HG03521 (cell line): ENCODE results near the gene ELOVL7.
"Not testable (repeated sequence)": the region's sequence is repeated elsewhere in the genome, so short reads cannot be mapped to it uniquely, and the experiment has no call there.

Experiments
- ATAC-seq: cut with Tn5 transposase; IDR thresholded peaks from one replicate; pipeline ENCODE4 v1.9.1; 2021; ENCODE audit warnings: mild to moderate bottlenecking, moderate library complexity; ENCODE audit not compliant: unreplicated experiment

The ELOVL7 gene

DNA sequence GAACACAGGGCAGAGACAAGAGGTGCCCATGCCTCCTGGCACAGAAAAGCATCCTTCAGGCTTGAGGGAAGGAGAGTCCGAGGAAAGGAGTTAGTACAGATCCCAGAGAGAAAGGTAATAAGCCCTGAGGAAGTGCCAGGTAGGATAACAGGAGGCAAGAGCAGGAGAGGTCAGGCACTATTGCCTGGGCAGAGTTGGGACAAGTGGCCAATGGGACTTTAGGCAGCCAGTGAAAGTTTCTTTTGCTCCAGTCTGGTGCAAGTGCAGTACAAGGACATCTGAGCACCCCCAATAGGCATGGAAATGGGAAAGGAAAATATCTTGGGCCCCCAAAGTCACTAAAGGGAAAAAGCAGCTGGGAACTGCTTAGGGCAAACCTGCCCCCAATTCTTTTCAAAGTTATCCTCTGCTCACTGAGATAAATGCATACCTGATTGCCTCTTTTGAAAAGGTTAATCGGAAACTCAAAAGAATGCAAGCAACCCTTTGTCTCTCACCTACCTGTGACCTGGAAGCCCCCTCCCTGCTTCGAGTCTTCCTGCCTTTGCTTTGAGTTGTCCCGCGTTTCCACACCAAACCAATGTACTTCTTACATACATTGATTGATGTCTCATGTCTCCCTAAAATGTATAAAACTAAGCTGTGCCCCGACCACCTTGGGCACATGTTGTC, 46.5 kb downstream of the ELOVL7 start:
- ATAC-seq = no peak

DNA sequence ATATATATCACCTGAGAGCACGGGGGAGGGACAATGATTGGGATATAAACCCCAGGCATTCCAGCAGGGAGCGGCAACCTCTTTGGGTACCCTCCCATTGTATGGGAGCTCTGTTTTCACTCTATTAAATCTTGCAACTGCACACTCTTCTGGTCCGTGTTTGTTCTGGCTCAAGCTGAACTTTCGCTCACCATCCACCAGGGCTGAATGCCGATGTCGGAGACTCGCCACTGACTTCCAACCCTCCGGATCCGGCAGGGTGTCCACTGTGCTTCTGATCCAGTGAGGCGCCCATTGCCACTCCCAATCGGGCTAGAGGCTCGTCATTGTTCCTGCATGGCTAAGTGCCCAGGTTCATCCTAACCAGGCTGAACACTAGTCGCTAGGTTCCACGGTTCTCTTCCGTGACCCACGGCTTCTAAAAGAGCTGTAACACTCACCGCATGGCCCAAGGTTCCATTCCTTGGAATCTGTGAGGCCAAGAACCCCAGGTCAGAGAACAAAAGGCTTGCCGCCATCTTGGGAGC, 48.6 kb downstream of the ELOVL7 start:
- ATAC-seq = not testable (repeated sequence)

DNA sequence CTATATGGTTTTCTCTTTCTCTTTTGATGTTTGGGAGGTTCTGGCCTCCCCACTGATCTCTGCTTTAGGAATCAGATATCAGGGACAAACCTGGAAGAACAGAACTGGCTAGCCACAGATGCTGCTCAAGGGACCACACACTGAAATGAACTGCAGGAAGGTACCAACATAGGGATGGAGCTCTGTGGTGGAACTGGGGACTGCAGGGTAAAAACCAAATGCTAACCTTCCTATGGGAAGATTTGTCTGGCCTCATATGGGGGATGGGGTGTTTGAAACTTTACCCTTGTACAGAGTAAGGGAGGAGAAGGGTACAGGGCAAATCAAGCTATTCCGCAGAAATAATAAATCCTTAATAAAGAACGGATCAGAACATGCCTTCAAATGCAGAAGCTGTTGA, 49.4 kb downstream of the ELOVL7 start:
- no peak for ATAC-seq

DNA sequence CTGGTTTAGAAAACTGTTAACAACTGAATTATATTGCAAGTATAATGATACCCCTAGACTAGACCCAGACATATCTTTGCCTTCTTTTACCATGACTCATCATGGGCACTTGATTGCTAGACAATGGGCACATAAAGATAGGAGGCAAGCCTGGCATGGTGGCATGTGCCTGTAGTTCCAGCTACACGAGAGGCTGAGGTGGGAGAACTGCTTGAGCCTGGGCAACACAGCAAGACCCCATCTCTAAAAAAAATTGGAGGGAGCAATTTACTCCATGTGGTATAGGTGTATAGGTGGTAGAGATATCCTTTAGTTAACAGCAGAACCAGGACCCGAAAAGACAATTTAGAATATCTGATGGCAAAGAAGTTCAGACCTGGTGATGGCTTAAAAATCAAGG, 51.6 kb downstream of the ELOVL7 start:
- ATAC-seq = no peak

DNA sequence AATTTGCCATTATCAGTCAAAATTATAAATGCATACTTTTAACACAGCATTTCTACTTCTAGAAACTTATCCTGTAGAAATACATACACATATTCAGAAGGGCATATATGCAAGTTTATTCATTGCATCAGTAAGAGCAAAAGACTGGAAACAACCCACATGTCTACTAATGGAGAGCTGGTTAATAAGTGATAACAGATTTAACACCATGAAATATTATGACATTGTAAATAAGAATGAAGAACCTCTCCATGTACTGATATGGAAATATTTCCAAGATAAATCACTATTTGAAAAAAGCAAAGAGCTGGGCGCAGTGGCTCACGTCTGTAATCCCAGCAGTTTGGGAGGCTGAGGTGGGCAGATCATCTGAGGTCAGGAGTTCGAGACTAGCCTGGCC, 54.5 kb downstream of the ELOVL7 start:
- ATAC-seq = no peak

DNA sequence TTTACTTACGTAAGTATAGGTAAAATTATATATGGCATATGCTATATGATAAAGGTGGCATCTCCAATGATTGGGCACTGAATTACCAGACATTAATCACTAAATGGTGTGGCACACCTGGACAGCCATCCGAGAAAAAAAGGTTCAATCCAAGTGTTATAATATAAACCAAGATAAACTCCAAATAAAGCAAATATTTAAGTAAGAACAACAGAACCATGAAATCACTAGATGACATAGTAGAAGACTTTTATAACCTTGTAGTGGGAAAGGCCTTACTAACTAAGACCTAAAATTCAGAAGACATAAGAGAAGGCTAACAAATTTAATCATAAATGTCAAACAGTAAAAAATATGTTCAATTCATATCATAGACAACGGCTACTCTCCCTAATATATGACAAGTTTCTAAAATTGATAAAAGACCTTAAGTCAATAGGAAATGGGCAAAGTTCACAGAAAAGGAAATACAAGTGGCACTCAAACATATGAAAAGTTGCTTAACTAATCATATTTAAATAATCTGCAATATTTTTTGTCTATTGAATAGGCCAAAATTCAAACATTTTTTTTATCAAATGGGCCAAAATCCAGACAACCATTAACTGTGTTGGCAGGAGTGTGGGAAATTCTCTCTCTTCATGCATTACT, 55.1 kb downstream of the ELOVL7 start:
- no peak for ATAC-seq

DNA sequence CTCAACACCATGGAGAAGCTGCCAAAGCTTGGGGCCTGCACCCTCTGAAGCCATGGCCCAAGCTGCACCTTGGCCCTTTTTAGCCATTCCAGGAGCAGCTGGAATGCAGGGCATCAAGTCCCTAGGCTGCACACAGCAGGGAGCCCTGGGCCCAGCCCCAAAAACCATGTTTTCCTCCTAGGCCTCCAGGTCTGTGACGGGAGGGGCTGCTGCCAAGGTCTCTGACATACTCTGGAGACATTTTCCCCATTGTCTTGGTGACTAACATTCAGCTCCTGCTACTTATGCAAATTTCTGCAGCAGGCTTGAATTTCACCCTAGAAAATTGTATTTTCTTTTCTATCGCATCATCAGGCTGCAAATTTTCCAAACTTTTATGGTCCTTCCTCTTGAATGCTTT, 64.6 kb downstream of the ELOVL7 start:
- ATAC-seq = no peak

DNA sequence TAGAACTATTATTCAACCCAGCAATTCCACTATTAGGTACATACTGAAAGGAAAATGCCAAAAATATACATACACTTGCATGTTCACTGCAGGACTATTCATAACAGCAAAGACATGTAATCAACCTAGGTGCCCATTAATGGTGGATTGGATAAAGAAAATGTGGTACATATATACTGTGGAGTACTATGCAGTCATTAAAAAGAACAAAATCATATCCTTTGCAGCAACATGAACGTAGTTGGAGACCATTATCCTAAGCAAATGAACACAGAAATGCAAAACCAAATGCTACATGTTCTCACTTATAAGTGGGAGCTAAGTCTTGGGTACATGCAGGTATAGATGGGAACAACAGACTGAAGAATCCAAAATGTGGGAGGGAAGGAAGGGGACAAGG, 67.7 kb downstream of the ELOVL7 start:
- ATAC-seq = no peak

DNA sequence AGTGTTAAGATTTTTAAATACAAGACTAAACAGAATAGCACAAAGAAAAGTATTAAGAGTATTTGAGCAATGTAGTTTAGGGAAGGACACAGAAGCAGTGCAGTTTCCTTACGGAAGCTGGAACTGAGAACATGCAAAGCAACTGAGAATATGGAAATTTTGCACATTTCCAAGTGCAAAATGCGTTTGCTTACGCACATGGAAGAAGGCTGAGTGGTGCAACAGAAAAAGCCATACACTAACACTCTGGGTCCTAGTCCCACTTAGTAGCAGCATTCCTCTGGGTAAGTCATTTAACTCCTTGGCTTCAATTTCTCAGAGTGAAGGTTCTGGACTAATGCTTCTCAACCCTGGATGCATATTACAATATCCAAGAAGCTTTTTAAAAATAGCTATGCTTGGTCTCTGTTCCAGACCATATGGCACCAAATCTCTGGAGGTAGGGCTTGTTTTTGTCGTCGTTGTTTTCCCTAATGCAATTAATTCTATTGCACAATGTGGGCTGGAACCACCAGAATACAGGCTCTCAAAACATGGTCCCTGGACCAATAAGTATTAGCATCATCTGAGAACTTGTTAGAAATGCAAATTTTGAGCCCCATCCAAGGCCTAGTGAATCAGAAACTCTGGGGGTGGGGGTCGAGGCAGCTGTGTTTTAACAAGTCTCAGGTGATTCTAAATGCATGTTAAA, 78.9 kb downstream of the ELOVL7 start:
- ATAC-seq = no peak

DNA sequence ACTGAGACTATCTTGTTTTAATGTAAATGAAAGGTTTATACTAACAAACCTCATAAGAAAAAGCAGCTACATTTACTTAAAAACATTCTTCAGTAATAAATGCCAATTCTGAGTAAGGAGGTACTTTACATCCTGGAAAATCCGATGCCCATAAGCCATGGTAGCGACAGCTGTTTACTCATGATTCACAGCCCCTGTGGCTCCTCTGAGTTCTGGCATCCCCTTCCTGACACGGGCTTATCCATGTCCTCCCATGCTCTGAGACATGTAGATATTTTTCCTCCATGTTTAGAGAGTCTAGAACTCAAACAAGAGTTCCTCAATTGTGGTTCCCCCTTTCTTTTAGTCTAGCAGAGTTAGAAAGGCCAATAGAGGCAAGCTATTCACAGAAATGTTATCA, 81.0 kb downstream of the ELOVL7 start:
- ATAC-seq = no peak

DNA sequence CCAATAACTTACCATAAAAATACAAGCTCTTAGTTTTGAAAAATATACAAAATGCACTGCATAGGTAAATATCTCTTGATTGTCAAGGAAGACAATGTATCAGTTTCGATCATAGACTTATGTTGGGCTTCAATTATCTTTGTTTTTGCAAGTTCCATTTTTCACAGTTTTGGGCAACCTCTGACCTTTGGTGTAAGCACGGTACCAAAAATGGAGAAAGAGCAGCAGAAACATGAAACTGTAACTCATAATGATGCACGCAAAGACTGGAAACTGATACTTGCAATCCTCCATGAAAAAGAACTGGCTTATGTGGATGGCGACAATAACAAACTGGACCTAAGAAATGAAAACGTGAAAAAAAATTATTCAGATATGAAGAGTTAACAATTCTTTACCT, 89.6 kb downstream of the ELOVL7 start:
- ATAC-seq = no peak

DNA sequence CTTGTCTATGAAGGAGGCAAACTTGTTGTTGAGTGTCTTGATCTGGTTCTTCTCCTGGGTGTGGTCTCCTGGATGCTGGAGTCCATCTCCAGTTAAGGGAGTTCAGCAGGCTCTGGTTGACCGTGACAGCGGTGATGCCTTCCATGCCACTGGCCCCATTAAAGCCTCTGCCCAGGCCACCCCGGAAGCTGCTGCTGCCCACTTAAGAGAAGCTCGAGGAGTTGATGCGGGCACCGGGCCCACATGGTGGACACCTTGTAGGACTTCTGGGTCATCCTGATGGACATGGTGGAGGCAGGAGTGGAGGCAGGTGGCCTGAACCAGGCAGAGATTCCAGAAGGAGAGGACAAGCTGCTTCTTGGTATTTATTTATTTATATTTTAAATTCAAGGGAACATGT, 99.4 kb downstream of the ELOVL7 start:
- ATAC-seq = no peak

DNA sequence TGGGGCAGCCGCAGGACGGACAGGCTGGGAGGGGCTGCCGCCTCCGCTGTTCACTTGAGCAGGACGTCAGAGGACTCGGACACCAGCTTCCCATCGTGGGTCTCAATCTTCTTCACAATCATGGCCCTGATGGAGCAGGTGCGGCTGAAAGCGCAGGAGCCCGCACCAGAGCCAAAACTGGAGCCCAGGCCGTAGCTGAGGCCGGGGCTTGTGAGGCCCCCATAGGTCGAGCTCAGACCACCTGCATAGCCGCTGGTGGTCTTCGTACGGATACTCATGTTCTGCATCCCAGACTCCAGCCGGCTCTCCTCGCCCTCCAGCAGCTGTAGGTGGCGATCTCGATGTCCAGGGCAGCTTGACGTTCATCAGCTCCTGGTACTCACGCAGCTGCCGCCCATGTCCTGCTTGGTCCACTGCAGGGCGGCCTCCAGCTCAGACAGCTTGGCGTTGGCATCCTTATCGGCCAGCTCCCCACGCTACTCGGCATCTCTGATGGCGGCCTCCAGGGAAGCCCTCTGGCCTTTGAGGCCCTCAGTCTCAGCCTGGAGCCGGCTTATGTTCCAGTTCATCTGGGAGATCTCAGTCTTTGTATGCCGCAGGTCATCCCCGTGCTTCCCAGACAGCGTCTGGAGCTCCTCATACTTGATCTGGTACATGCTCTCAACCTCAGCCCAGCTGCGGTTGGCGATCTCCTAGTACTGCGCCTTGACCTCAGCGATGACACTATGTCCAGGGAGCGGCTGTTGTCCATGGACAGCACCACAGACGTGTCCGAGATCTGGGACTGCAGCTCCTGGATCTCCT, 100.4 kb downstream of the ELOVL7 start:
- no peak for ATAC-seq

DNA sequence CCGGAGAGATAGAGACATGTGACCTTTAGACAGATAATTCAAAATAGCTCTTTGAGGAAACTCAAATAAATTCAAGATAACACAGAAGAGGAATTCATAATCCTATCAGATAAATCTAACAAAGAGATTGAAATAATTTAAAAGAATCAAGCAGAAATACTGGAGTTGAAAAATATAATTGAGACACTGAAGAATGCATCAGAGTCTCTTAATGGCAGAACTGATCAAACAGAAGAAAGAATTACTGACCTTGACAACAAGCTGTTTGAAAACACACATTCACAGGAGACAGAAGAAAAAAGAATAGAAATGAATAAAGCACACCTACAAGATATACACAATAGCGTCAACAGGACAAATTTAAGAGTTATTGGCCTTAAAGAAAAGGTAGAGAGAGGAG, 103.7 kb downstream of the ELOVL7 start:
- no peak for ATAC-seq

DNA sequence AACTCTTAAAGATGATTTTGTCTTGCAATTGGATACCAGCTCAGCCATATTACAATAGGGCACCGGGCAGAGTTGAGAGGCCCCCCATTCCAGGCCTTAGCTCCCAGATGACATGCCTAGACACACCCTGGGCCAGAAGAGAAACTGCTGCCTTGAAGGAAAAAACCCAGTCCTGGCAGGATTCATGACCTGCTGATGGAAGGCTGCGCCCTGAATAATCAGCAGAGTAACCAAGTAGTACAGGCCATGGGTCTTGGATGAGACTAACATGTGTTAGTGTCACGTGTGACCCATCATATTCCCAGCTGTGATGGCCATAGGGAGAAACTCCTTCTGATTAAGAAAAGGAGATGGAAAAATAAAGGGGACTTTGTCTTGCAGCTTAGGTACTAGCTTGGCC, 105.1 kb downstream of the ELOVL7 start:
- no peak for ATAC-seq

DNA sequence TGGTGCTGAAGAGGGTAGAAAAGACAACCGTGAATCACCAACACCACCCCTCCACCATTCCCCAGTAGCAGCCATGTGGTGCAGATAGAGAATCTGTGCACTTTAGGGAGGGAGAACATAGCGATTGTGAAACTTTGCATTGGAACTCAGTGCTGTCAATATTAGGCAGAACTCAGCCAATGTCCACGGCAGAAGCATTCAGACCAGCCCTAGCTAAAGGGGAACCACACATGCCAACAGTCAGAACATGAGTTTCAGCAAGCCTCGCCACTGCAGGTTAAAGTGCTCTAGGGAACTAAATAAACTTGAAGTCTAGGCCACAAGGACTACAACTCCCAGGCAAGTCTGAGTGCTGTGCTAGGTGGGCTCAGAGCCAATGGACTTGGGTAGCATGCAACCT, 105.6 kb downstream of the ELOVL7 start:
- ATAC-seq = no peak

DNA sequence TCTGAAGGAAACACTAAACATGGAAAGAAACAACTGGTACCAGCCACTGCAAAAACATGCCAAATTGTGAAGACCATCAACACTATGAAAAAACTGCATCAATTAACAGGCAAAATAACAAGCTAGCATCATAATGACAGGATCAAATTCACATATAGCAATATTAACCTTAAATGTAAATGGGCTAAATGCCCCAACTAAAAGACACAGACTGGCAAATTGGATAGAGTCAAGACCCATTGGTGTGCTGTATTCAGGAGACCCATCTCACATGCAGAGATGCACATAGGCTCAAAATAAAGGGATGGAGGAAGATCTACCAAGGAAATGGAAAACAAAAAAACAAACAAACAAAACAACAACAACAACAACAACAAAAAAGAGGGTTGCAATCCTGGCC, 113.2 kb downstream of the ELOVL7 start:
- ATAC-seq = not testable (repeated sequence)

DNA sequence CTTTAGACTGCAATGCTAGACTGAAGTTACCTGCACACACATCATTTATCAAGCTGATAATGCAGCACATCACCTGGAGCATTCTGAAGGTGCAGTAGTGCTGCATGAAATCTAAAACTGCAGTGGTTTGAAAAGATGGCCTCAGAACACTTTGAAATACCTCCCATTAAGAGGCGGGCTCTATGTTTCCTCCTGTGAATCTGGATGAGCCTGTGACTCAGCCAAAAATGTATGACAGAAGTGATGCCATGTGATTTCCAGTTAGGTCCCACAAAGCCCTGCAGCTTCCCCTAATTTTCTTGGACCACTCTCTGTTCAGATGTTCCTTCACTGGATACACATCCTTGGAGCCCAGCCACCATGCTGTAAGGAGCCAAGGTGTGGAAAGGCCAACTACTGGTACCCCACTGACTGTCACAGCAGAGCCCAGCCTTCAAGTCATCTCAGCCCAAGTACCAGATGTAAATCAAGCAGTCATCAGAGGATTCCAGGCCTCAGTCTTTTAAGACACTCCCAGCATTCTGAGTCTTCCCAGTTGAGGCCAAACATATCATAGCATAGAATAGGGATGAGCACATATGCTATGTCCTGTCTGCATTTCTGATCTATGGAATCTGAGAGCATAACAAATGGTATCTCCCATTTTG, 116.9 kb downstream of the ELOVL7 start:
- ATAC-seq = no peak

DNA sequence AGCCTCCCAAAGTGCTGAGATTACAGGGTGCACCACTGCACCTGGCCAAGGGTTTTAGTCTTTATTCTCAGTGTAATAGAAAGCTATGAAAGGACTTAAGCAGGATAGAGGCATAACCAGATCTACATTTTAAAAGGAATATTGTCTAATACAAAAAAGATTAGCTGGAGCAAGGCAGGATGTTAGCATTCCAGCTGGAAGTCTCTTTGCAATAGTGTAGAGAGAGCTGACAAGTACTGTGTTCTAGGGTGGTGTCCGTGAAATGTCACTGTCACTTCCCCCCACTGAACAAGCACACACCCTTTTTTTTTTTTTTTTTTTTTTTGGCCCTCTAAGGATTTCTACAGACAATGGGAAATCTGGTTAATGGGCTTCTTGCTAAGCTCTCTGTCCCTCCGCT, 119.9 kb downstream of the ELOVL7 start:
- ATAC-seq = no peak

DNA sequence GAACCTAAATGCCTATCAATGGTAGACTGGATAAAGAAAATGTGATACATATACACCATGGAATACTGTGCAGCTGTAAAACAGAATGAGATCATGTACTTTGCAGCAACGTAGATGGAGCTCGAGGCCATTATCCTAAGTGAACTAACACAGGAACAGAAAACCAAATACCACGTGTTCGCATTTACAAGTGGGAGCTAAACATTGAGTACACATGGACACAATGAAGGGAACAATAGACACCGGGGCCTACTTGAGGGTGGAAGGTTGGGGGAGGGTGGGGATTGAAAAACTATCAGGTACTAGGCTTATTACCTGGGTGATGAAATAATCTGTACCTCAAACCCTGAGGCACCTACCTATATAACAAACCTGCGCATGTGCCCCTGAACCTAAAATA, 121.7 kb downstream of the ELOVL7 start:
- no peak for ATAC-seq

DNA sequence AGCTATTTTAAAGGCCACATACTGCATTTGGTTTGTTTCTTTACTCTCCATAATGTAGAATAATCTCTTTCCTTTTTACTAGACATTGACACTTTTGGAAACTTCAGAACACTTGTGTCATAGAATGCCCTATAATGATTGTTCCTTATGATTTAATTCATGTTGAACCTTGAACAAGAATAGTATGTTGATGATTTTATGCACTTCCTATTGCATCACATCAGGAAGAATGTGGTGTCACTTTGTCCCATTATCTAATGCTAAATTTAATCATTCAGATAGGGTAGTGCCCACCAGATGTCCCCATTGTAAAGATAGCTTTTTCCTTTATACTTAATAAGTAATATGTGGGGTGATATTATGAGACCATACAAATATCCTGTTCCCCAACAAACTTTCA, 124.7 kb downstream of the ELOVL7 start:
- no peak for ATAC-seq
